ENCODE measurements around the gene GRB10.

The GRB10 gene

GRCh38 chr7:50782375-50783208 is at the start of gene GRB10:
Gene GRB10, minus strand, starts transcription at chr7:50782896. Its CDS starts 50,574 bp downstream, at chr7:50732322.
- ATAC-seq: peak; percentile 82
- TF ChIP-seq OSR1 (CRISPR knock-in tag; IDR thresholded peaks at IDR 0.05): no peak
- TF ChIP-seq ARNTL (CRISPR knock-in tag; IDR thresholded peaks at IDR 0.05; ENCODE audit: borderline replicate concordance, low read depth): no peak
- TF ChIP-seq ZFP3 (CRISPR knock-in tag; IDR thresholded peaks at IDR 0.05): no peak
- TF ChIP-seq PPARA (CRISPR knock-in tag; IDR thresholded peaks at IDR 0.05; ENCODE audit: borderline replicate concordance): no peak
- no peak for TF ChIP-seq TOX (CRISPR knock-in tag; IDR thresholded peaks at IDR 0.05; ENCODE audit: borderline replicate concordance)
- TF ChIP-seq BACH2 (CRISPR knock-in tag; IDR thresholded peaks at IDR 0.05; ENCODE audit: borderline replicate concordance): no peak
- no peak for TF ChIP-seq GLIS3 (CRISPR knock-in tag; IDR thresholded peaks at IDR 0.05)
- TF ChIP-seq ESRRG (CRISPR knock-in tag; IDR thresholded peaks at IDR 0.05): no peak
- TF ChIP-seq TSHZ2 (CRISPR knock-in tag; IDR thresholded peaks at IDR 0.05): no peak
- TF ChIP-seq POU6F1 (CRISPR knock-in tag; IDR thresholded peaks at IDR 0.05; ENCODE audit: borderline replicate concordance, low read depth): no peak
- no peak for TF ChIP-seq RARB (CRISPR knock-in tag; IDR thresholded peaks at IDR 0.05)
- TF ChIP-seq SNAI2 (CRISPR knock-in tag; IDR thresholded peaks at IDR 0.05): no peak
- no peak for TF ChIP-seq TCF4 (CRISPR knock-in tag; IDR thresholded peaks at IDR 0.05; ENCODE audit: borderline replicate concordance)
- TF ChIP-seq PATZ1 (CRISPR knock-in tag; IDR thresholded peaks at IDR 0.05; ENCODE audit: borderline replicate concordance): no peak
- no peak for TF ChIP-seq ZNF70 (CRISPR knock-in tag; IDR thresholded peaks at IDR 0.05)
- no peak for TF ChIP-seq ZFP30 (CRISPR knock-in tag; IDR thresholded peaks at IDR 0.05)
- TF ChIP-seq CSDC2 (CRISPR knock-in tag; IDR thresholded peaks at IDR 0.05): no peak

- ATAC-seq: no peak
- TF ChIP-seq BACH2 (CRISPR knock-in tag; IDR thresholded peaks at IDR 0.05; ENCODE audit: borderline replicate concordance): no peak
- TF ChIP-seq TCF4 (CRISPR knock-in tag; IDR thresholded peaks at IDR 0.05; ENCODE audit: borderline replicate concordance): no peak
- no peak for TF ChIP-seq OSR1 (CRISPR knock-in tag; IDR thresholded peaks at IDR 0.05)
- no peak for TF ChIP-seq SNAI2 (CRISPR knock-in tag; IDR thresholded peaks at IDR 0.05)
- TF ChIP-seq ZNF565 (CRISPR knock-in tag; conservative IDR thresholded peaks at IDR 0.05; ENCODE audit: low read depth): no peak
- no peak for TF ChIP-seq TSHZ2 (CRISPR knock-in tag; IDR thresholded peaks at IDR 0.05)
- TF ChIP-seq POU6F1 (CRISPR knock-in tag; IDR thresholded peaks at IDR 0.05; ENCODE audit: borderline replicate concordance, low read depth): no peak
- no peak for TF ChIP-seq ARNTL (CRISPR knock-in tag; IDR thresholded peaks at IDR 0.05; ENCODE audit: borderline replicate concordance, low read depth)
- TF ChIP-seq CSDC2 (CRISPR knock-in tag; IDR thresholded peaks at IDR 0.05): no peak
- TF ChIP-seq PPARA (CRISPR knock-in tag; IDR thresholded peaks at IDR 0.05; ENCODE audit: borderline replicate concordance): no peak
- no peak for TF ChIP-seq GLIS3 (CRISPR knock-in tag; IDR thresholded peaks at IDR 0.05)
- no peak for TF ChIP-seq ESRRG (CRISPR knock-in tag; IDR thresholded peaks at IDR 0.05)
- TF ChIP-seq PATZ1 (CRISPR knock-in tag; IDR thresholded peaks at IDR 0.05; ENCODE audit: borderline replicate concordance): no peak
- TF ChIP-seq ZFP3 (CRISPR knock-in tag; IDR thresholded peaks at IDR 0.05): no peak
- TF ChIP-seq TOX (CRISPR knock-in tag; IDR thresholded peaks at IDR 0.05; ENCODE audit: borderline replicate concordance): no peak
- no peak for TF ChIP-seq ZC3H10 (CRISPR knock-in tag; IDR thresholded peaks at IDR 0.05)
- TF ChIP-seq ZNF8 (CRISPR knock-in tag; IDR thresholded peaks at IDR 0.05): no peak
- TF ChIP-seq CREB5 (CRISPR knock-in tag; IDR thresholded peaks at IDR 0.05; ENCODE audit: low read depth): no peak
- TF ChIP-seq ISL1 (CRISPR knock-in tag; IDR thresholded peaks at IDR 0.05): no peak
These were observed 46.1 kb upstream of the GRB10 start for GRCh38 chr7:50828801-50829200.
